HG03095 (cell line): ENCODE data around the gene COL16A1.

Source experiments
- ATAC-seq: cut with Tn5 transposase; IDR thresholded peaks from one replicate; pipeline ENCODE4 v1.9.1; 2021; ENCODE audit warnings: moderate library complexity; ENCODE audit not compliant: unreplicated experiment

Gene COL16A1

GRCh38 chr1:31651089-31651420, 52.8 kb downstream of the COL16A1 start:
- ATAC-seq = no peak

GRCh38 chr1:31650161-31651088, 53.4 kb downstream of the COL16A1 start:
- no peak for ATAC-seq

GRCh38 chr1:31648641-31649357, 55.0 kb downstream of the COL16A1 start:
- no peak for ATAC-seq

GRCh38 chr1:31648190-31648589, 55.6 kb downstream of the COL16A1 start:
- ATAC-seq = no peak

GRCh38 chr1:31647106-31647505, 56.7 kb downstream of the COL16A1 start:
- no peak for ATAC-seq

GRCh38 chr1:31646259-31646960, 57.4 kb downstream of the COL16A1 start:
- ATAC-seq = no peak

GRCh38 chr1:31645274-31645568, 58.6 kb downstream of the COL16A1 start:
- no peak for ATAC-seq

- peak; percentile 78 for ATAC-seq
Observed at GRCh38 chr1:31644560-31645273, 59.1 kb downstream of the COL16A1 start, which contains the start of gene PEF1. Gene PEF1 (minus strand): TSS chr1:31644876. CDS start chr1:31644864, 12 bp downstream.

- no peak for ATAC-seq
Observed at GRCh38 chr1:31643976-31644559, 59.7 kb downstream of the COL16A1 start.

GRCh38 chr1:31642897-31643296, 60.9 kb downstream of the COL16A1 start:
- ATAC-seq = no peak

- no peak for ATAC-seq
Observed at GRCh38 chr1:31642366-31642765, 61.5 kb downstream of the COL16A1 start.

GRCh38 chr1:31640964-31641363, 62.9 kb downstream of the COL16A1 start:
- ATAC-seq = no peak

- no peak for ATAC-seq
Observed at GRCh38 chr1:31640179-31640578, 63.6 kb downstream of the COL16A1 start.

- no peak for ATAC-seq
Observed at GRCh38 chr1:31639543-31639942, 64.3 kb downstream of the COL16A1 start.

GRCh38 chr1:31637915-31638673, 65.7 kb downstream of the COL16A1 start:
- ATAC-seq = no peak

- no peak for ATAC-seq
Observed at GRCh38 chr1:31633117-31633516, 70.7 kb downstream of the COL16A1 start.

- no peak for ATAC-seq
Observed at GRCh38 chr1:31632649-31633048, 71.2 kb downstream of the COL16A1 start.

GRCh38 chr1:31628931-31629556, 74.8 kb downstream of the COL16A1 start:
- no peak for ATAC-seq

- no peak for ATAC-seq
Observed at GRCh38 chr1:31627930-31628559, 75.8 kb downstream of the COL16A1 start.
